GM21717 (cell line): ENCODE results near the gene ART5.
"Not testable (repeated sequence)": the region's sequence is repeated elsewhere in the genome, so short reads cannot be mapped to it uniquely, and the experiment has no call there.

ENCODE experiments used
- ATAC-seq: cut with Tn5 transposase; IDR thresholded peaks from one replicate; pipeline ENCODE4 v1.9.1; 2021; ENCODE audit warnings: mild to moderate bottlenecking, moderate library complexity; ENCODE audit not compliant: unreplicated experiment

ART5 gene

GRCh38 chr11:3658252-3658651, 16.5 kb upstream of the ART5 start:
- ATAC-seq: no peak

- ATAC-seq: not testable (repeated sequence)
Measured at GRCh38 chr11:3657331-3657730, 15.5 kb upstream of the ART5 start.

- no peak for ATAC-seq
Measured at GRCh38 chr11:3655547-3655946, 13.8 kb upstream of the ART5 start.

GRCh38 chr11:3652514-3652913, 10.7 kb upstream of the ART5 start:
- not testable (repeated sequence) for ATAC-seq

GRCh38 chr11:3649374-3649773, 7.6 kb upstream of the ART5 start:
- not testable (repeated sequence) for ATAC-seq

DNA sequence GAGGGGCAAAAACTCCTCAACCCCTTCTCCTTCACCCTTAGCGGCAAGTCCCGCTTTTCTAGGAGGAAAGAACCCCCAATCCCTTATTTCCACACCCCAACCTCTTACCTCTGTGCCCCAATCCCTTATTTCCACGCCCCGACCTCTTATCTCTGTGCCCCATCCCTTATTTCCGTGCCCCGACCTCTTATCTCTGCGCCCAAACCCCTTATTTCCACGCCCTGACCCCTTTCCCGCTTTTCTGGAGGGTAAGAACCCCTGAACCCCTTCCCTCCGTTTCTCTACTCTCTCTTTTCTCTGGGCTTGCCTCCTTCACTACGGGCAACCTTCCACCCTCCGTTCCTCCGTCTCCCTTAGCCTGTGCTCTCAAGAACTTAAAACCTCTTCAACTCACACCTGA, 7.1 kb upstream of the ART5 start:
- ATAC-seq: not testable (repeated sequence)

DNA sequence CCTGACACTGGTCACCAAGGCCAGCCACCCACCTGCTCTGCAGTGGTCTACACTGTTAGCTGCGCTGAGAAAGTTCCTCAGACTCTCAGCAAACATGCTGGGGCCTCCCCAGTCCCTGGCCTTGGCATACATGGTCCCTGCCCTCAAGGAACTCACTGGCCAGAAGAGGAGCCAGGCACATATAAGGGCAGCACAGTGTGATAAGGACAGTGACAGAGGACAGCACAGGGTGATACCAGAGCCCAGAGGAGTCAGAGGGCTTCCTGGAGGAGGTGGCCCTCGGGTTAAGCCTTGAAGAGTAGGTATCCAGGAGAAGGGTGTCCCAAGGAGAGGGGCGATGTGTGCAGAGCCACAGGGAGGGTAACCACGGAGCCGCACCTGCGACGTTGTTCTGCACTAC, 3.8 kb upstream of the ART5 start:
- ATAC-seq: no peak

DNA sequence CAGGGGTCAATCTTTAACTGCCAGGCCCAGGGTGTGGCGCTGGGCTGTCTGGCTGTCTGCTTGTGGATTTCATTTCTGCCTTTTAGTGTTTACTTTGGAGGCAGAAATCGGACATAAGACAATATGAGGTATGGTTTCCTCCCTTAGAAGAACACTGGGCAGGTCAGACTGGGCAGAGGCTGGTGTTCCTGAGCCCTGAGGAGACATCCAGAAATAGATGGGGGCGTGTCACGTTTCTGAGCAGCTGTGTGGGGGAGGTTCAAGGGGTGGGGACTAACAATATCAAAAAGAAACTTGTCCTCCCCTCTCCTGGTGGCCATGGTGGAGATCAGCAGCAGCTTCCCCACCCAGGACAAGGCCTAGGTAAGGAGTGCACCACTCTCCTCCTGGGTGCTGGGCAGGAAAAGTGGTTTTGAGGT, 3.0 kb upstream of the ART5 start, which contains the start of gene ART1:
Gene ART1 (plus strand): TSS at position 312 of the 419 bp plus-strand sequence. CDS start 14,086 bp downstream, outside the sequence.
- ATAC-seq: no peak

- not testable (repeated sequence) for ATAC-seq
Measured at GRCh38 chr11:3643102-3643546, 1.3 kb upstream of the ART5 start.

- ATAC-seq: no peak
Measured at GRCh38 chr11:3642071-3642951, 519 bp upstream of the ART5 start.

GRCh38 chr11:3641191-3641590, 601 bp downstream of the ART5 start:
- ATAC-seq: no peak

- no peak for ATAC-seq
Measured at GRCh38 chr11:3639841-3640240, 2.0 kb downstream of the ART5 start.

GRCh38 chr11:3638513-3638912, 3.3 kb downstream of the ART5 start:
- ATAC-seq: no peak

DNA sequence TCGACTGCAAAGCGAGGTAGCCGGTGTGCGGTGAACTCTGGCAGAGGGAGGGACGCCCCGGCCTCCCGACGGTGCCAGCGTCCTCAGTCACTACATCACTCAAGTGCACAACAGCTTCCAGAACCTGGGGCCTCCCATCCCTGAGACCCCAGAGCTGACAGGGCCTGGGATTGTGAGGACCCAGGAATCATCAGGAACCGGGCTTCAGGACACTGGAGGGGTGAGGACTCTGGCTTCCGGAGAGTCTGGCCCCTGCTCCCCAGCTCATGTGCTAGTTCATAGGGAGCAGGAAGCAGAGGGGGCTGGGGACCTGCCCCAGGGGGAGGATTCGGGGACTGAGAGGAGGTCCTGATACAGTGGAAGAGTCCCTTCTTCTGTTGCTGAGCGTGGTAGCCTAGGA, 4.6 kb downstream of the ART5 start:
- no peak for ATAC-seq

GRCh38 chr11:3635641-3636375, 6.0 kb downstream of the ART5 start:
- no peak for ATAC-seq

DNA sequence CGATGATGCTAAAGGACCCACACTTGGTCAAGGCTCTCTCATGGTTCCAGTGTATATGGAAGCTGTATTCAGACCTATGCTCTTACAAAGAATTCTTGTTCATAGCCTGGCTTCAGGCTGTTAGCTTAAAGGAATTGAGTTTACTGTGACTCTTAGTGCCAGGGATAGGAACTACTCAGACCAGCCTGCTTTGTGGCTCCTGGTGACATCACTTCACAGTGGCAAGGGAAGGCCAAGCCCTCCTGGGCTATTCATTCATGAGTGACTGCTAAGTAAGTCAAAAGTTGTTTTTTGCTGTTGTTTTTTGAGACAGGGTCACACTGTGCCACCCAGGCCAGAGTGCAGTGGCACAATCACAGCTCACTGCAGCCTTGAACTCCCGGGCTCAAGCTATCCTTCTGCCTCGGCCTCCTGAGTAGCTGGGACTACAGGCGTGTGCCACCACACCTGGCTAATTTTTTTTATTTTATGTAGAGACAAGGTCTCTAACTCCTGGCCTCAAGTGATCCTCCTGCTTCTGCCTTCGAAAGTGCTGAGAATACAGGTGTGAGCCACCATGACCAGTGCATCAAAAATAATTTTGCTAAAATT, 9.6 kb downstream of the ART5 start:
- ATAC-seq: no peak

DNA sequence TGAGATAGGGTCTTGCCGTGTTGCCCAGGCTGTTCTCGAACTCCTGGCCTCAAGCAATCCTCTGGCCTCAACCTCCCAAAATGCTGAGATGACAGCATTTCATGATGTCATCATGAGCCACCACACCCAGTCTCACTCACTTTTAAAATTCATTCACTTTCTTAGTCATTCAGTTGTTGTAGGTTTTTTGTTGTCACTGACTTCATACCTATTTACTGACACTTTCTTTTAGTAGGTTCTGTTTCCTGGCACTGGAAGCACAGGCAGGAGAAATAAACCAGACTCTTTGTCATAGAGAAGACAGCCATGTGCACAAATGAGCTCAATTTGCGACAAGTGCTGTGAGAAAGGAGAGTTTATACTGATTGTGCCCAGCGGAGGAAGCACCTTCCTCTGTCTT, 10.5 kb downstream of the ART5 start:
- no peak for ATAC-seq

DNA sequence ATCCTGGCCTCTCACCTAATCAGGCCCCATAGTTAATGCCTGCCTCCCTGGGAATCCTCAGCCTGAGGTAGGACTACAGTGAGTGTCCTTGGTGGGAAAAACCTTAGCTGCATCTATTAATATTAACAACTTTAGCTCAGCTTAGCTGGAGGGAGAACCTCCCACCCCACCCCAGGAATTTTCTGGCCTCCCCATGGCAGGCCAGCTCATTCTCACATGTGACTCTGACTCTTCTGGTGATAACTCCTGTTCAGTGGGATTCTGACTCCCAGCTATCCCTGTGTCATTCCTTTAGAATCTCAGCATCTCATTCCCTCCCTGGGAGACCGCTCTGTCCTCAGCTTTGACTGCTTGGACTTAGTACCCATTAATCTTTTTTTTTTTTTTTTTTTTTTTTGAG, 14.5 kb downstream of the ART5 start:
- no peak for ATAC-seq

GRCh38 chr11:3626250-3626960, 15.4 kb downstream of the ART5 start:
- no peak for ATAC-seq

DNA sequence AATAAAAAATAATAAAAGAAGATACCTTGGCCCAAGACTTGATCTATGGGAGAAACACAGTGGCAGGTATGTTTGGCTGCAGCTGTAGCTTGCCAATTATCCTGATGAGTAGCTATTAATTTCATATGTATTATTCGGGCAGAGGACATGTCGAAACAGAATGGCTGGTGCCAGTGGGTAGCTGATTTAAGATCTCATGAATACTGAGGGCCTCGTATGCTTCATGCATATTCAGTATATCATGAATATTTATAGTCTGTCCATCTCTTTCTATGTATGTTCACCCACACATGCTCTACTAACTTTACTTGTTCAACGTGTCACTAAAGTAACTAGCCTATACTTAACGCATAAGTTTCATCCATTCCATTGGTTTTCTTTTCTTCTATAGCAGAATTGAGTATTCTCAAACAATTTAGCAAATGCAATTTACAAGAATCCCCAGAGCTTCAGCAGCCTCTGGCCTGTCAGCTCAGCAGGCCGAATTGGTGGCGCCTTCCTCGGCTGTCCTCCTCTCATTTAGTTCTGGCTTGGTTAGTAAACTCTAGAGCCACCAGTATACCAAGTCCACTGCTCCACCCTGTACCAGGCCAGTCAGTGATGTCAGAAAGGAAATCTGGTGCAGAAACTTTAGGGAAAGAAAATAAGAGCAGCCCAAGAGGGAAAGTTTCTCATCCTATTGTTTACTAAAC, 17.9 kb downstream of the ART5 start:
- ATAC-seq: no peak
